Measurements from ENCODE around the gene TOX2. TPM values are rescaled to one million over a fixed set of nuclear protein-coding genes. Genes with fewer than 3 reads are reported as not detected.

The TOX2 gene
- total RNA-seq, 1 experiment from 2014 or later = 1.7 TPM

DNA sequence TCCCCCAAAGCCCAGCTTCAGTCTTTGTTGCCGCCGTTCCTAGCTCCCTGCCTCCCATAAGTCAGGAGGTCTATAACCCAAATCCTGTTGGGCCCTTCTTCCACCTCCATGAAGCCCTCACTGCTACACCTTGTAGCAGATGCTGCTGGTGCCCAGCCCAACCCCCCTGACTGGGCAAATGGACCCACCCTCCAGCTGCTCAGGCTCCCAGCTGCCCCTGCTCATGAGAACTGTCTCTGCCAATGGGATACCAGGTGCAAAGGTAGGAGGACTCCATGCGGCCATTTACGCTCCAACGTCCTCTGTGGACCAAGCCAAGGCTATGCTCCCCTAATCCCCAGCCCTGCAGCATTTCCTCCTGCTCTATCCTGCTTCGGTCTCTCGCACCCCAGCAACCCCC is 200.5 kb downstream of the TOX2 start:
- no peaks in the 10 kb centered on the region for H3K36me3 Mint-ChIP-seq (ENCODE audit: insufficient read depth in 1 of 3, low read depth in 3 of 3)
- no peak overlapping the region for H2BK20ac ChIP-seq (ENCODE audit: low read depth, low read length, poor library complexity, severe bottlenecking)
- H3K23me2 ChIP-seq (ENCODE audit: insufficient read length, low read depth, low read length, poor library complexity, severe bottlenecking) = no peaks in the 10 kb centered on the region
- no peaks in the 10 kb centered on the region for H3K79me1 ChIP-seq (ENCODE audit: insufficient read depth, low read depth, low read length, poor library complexity, severe bottlenecking)
- no peak overlapping the region for H3K4me3 Mint-ChIP-seq
- no peak overlapping the region for H3K18ac ChIP-seq (ENCODE audit: insufficient read length, low read depth, low read length)
- H3K14ac ChIP-seq (ENCODE audit: insufficient read depth, low read length) = no peak overlapping the region
- H3K9me3 Mint-ChIP-seq = no peaks in the 10 kb centered on the region; a peak in 1 of 5 replicates
- DNase-seq = no peak
- H2AFZ ChIP-seq (ENCODE audit: low read length) = no peak overlapping the region
- H2BK120ac ChIP-seq (ENCODE audit: low read depth, low read length, poor library complexity, severe bottlenecking) = no peak overlapping the region
- H3K4me1 ChIP-seq (ENCODE audit: insufficient read depth, low read length) = no peaks in the 10 kb centered on the region
- no peak overlapping the region for H2BK12ac ChIP-seq (ENCODE audit: insufficient read length, low read depth, low read length)
- H2BK15ac ChIP-seq (ENCODE audit: low read depth, low read length) = no peak overlapping the region
- no CpG with 5 or more reads among the region's 7 CpGs for WGBS (ENCODE audit: extremely low coverage, insufficient read length, low lambda C conversion rate)
- H3T11ph ChIP-seq (ENCODE audit: low read length) = no peak overlapping the region
- H4K5ac ChIP-seq (ENCODE audit: insufficient read length, low read depth, low read length) = no peak overlapping the region
- no peaks in the 10 kb centered on the region for H3K9me3 ChIP-seq (ENCODE audit: control insufficient read depth, low read depth, low read length)
- no peak overlapping the region for H3K9ac ChIP-seq (ENCODE audit: extremely low read depth, insufficient read length, low read length)
- no peak overlapping the region for H3K27ac ChIP-seq (ENCODE audit: insufficient read length, low read depth, low read length)
- H3K27me3 ChIP-seq (ENCODE audit: insufficient read depth, low read length) = no peaks in the 10 kb centered on the region
- H2BK5ac ChIP-seq (ENCODE audit: insufficient read length, low read length) = no peak overlapping the region
- H3K23ac ChIP-seq (ENCODE audit: insufficient read length, low read depth, low read length) = no peak overlapping the region
- H3K27ac Mint-ChIP-seq = peak overlapping the region in 1 of 3 experiments; percentile 44; a peak in 1 of 7 replicates
- H3K4ac ChIP-seq (ENCODE audit: low read depth, low read length) = no peak overlapping the region
- no peak overlapping the region for H4K8ac ChIP-seq (replicated peaks; ENCODE audit: insufficient read length, low read depth, low read length)
- TF ChIP-seq, protein P1, sequence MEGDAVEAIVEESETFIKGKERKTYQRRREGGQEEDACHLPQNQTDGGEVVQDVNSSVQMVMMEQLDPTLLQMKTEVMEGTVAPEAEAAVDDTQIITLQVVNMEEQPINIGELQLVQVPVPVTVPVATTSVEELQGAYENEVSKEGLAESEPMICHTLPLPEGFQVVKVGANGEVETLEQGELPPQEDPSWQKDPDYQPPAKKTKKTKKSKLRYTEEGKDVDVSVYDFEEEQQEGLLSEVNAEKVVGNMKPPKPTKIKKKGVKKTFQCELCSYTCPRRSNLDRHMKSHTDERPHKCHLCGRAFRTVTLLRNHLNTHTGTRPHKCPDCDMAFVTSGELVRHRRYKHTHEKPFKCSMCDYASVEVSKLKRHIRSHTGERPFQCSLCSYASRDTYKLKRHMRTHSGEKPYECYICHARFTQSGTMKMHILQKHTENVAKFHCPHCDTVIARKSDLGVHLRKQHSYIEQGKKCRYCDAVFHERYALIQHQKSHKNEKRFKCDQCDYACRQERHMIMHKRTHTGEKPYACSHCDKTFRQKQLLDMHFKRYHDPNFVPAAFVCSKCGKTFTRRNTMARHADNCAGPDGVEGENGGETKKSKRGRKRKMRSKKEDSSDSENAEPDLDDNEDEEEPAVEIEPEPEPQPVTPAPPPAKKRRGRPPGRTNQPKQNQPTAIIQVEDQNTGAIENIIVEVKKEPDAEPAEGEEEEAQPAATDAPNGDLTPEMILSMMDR (conservative IDR thresholded peaks at IDR 0.05) = no peak
- H4K20me1 ChIP-seq (ENCODE audit: control insufficient read depth, insufficient read depth, insufficient read length) = no peaks in the 10 kb centered on the region
- no peaks in the 10 kb centered on the region; the same call in 1 of the 2 replicates for H3K27me3 Mint-ChIP-seq (ENCODE audit: low read depth)
- no peak overlapping the region for H2AK5ac ChIP-seq (ENCODE audit: insufficient read length, low read length)
- H3K4me2 ChIP-seq (ENCODE audit: insufficient read depth, insufficient read length, low read length) = no peak overlapping the region
- peaks cover 6 to 14% of the 10 kb centered on the region in 2 experiments; a peak in 3 of 4 replicates for H3K4me1 Mint-ChIP-seq
- no peaks in the 10 kb centered on the region for H3K79me2 ChIP-seq (ENCODE audit: insufficient read depth, low read length)
- no peak overlapping the region for H3K56ac ChIP-seq (ENCODE audit: insufficient read length, low read depth, low read length)
- H4K91ac ChIP-seq (ENCODE audit: insufficient read length, low read depth, low read length) = no peak overlapping the region
